Skin of body (tissue), 2 donors: Measurements from ENCODE around the gene RIMS3. TPM values are rescaled to one million over a fixed set of nuclear protein-coding genes. Genes with fewer than 3 reads are reported as not detected.
"Not testable (repeated sequence)": the region's sequence is repeated elsewhere in the genome, so short reads cannot be mapped to it uniquely, and the experiment has no call there.

Source experiments
- DNase-seq: peaks from one replicate; lab custom pipeline; 2025; lab: John Stamatoyannopoulos, UW
- total RNA-seq: library from RNA; depleted of rRNA; stranded (reverse); fragments of >200 nt; gene quantifications from one replicate; pipeline ENCODE4 v1.2.3, GENCODE V29; 2014

Gene RIMS3
- total RNA-seq, 1 donor from 2014 or later, result 0.59 TPM

DNA sequence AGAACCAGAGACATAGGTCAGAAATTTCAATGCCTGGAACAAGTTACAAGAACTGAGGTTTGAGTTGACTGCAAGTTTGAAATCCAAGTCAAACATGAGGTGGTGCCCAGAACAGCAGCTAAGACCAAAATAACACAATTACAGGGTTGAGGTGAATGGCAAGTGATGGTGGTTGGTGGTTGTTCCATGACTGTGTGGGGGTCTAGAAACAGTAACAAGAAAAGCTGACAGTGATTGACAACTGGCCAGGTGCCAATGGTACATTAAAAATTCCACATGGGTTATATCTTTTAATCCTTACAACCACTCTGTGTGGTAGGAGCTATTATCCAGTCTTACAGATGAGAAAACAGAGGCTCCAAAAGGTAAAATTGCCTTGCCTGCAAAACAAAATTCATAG lies 32.0 kb downstream of the RIMS3 start:
- DNase-seq, result no peak

- DNase-seq, result no peak
Measured at GRCh38 chr1:40630488-40631223, 34.8 kb downstream of the RIMS3 start.

DNA sequence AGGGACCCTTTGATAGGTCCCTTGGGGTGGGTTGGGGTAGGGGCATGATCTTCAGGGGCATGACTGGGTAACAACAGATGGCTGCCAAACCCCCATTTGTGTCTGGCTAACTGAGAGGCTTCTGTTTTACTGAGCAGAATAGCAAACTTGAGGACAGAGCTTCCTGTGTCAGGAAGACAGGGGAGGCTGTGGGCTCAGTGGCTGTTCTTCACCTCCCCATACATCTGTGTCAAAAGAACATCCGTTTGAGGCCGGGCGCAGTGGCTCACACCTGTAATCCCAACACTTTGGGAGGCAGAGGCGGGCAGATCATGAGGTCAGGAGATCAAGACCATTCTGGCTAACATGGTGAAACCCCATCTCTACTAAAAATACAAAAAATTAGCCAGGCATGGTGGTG lies 35.9 kb downstream of the RIMS3 start:
- DNase-seq, result not testable (repeated sequence)

DNA sequence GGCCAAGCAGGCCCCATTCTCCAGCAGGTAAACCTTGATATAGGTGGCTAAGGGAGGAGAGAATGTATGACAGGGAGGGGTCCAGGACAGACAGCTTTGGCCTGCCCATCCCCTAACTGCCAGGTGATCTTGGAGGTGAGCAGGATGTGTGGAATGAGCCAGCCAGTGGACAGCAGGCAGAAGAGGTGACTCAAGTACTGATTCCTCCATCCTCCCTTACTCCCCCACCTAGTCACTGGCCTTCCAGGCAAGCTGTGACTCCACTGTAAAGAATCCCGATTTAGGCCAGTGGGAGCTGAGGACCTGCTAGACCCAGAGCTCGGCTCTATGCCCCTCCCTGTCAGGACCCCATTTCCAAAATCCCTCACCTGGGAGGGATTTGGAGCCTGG lies 36.6 kb downstream of the RIMS3 start:
- DNase-seq, result no peak

DNA sequence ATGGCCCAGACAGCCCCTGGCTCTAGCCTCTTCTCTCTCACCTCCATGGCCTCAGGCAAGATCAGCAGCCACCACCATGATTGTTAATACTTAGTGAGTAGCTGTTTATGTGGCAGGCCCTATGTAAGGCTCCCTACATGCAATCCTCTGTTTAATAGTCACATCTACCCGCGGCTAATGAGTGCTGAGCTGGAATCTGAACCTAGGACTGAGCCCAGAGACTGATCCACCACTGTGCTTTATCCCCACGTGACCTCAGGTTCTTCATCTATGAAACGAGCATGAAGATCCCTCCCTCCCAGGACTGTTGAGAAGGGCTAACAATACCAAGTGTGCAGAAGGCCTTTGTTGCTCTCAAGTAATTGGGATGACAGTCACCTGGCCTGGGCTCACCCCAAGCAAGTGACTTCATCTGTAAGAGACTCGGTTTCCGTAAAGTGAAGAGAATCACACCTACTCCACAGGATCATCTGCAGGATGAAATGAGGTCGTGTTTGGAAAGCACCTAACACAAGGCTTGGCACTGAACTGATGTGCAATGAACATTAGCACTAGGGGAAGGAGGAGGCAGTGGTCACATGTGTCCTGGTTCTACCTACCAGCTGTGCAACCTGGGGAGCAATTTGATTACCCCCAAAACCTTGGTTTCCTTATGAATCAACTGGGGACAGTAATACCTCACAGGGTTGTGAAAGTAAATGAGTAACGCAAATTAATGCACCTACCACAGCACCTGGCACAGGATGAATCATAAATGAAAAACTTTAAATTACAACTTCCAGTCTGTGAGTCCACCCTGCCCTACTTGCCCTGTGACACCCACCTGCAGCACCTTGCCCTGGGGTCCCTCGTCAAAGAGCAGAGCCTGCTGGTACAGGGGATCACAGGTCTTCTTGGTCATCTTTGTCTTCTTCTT lies 37.2 kb downstream of the RIMS3 start:
- DNase-seq, result no peak

DNA sequence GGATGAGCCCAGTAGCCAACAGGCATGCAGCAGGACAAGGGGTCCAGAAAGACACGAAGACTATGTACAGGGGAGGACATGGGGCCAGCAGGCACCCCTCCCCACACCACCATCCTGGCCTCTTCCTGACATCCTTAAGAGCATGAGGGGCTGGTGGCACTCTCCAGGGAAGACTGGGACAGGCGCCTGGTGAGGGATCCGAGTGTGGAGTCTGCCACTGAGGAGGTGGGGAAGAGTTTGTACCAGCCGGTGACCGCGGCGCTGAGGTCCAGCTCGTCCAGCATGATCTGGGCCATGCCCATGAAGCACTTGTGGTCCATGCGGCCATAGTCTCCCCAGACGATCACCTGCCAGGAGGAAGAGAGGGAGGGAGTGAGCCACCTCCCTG lies 39.1 kb downstream of the RIMS3 start:
- DNase-seq, result no peak

DNA sequence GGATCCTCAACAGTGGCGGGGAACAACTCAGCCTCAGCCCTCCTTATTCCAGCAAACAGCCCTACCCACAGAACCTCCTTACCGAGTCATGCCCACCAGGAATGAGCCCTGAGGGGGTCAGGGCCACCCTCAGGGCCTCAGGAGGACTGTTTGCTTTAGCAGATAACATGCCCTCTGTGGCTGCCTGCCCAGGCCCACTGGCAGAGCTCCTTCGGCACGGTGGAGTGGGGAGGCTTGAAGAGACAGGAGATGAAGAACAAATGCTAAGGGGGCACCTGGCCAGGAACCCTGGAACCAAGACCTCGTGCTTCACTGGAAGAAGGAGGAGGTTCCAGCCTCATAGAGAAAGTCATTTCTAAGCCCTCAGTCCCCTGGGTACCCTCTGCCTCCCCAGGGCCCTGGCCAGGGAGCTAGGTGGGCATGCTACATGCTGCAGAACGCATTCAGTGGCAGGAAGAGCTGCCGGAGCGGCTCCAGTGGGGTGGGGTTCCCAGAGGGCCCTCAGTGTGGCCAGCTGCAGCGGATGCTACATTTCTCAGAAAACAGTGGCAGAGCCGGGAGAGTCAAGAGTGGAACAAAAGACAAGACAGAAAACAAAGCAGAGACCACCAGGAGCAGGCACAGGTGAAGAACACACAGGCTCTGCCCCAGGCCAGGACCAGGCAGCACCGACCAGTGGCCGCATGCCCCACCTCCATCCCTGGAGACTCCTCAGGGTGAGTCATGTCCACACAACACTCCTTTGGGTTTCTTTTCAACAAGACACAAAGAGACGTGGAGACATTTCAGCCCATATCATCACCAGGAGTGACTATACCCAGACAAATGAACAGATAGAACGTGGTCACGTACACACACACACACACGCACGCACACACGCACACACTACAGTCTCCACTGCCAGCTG lies 39.8 kb downstream of the RIMS3 start:
- DNase-seq, result no peak

DNA sequence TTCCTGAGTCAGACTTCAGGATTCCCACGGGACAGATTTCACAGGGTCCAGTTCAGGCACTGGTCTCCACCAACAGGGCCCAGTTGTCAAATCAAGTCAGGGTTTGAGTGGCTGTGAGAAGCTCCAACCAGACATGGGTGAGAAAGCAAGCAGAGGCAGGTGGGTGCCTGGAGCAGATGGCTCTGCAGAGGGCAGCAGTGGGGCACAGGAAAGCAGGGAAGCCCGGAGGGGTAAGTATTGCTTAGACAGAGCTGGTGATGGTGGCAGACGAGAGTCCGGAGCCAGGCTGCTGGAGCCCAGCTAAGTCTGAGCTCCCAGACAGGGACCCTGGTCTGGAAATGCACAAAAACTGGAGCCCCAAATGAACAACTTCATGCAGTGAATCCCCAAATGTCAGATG lies 40.4 kb downstream of the RIMS3 start:
- no peak for DNase-seq

DNA sequence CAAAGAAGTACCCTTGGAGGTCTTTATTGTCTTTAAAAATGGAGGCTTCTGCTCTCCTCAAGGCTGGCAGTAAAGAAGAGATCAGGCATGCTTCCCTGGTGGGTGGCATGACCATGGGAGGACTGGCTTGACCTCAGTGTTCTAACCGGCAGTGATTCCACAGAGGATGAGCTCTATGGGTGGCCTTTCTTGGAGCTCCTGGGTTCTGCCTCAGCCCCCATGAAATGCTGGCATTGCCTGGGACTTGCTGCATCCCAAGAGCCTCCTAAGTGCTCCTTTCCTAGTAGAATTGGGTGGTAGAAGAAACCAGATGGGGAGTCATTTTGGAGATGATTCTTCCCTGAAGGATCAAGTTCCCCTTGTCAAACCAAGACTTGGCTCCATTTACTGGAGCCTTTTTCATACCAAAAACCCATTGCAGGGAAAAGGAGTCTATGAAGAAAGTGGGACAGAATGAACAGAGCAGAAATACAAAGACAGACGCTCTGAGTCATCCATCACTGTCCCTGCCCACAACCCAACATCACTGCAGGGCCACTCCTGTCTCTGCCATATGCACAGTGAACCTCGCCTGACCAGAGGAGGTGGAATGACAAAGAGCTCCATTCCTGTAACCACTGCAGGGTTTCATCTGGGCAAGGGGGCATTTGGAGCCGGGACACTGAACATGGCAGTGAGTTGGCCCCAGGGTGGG lies 42.4 kb downstream of the RIMS3 start:
- no peak for DNase-seq

GRCh38 chr1:40621821-40622450 lies 43.5 kb downstream of the RIMS3 start:
- no peak for DNase-seq

DNA sequence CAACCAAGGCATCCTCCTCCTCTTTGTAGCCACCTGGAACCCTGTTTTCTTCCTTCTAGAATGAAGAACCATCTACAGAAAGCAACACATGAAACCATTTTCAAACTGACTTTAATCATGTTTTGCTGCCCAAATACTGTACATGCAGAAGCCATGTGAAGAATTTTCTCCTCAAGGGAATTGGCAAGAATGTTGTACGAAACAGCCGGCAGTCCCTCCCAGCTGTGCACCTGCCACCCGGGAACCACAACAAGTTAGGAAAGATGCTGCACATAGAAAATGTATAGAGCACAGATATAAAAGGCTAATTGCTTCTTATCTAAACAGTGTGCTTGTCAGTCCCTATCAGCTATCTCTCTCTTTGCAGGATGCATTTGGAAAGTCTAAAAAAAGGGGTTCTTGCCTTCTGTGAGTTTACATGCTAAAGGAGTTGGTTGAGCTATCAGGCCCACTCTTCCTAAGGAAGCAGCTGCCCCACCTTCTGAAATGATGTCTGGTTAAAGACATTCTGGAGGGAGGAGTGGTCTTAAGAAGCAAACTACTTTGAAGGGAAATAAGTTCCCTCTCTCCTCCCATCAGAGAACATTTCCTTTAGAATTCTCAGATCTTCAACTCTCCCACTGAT lies 44.8 kb downstream of the RIMS3 start:
- DNase-seq, result no peak

DNA sequence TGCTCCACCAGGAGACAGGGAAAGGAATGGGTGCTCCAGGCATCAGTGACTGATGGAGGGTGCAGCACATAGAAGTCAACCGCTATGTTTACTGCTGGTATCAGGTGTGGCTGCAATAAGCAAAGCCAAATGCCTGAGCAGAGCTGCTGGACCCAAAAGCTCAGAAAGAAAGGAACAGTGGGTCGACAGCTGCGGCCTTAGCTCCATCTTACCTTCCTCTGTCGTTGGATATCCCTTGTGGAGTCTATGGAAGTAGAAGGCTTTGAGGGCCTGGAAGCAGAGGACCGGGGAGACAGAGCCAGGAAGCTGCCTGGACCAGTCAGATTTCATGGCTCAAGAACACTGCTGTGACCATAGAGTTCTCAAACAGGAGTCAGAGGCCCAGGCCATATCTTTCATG lies 45.3 kb downstream of the RIMS3 start:
- DNase-seq, result no peak

GRCh38 chr1:40618108-40618507 lies 47.4 kb downstream of the RIMS3 start:
- DNase-seq, result no peak

GRCh38 chr1:40612345-40612831 lies 53.1 kb downstream of the RIMS3 start:
- peak; percentile 11 for DNase-seq

- no peak for DNase-seq
Measured at GRCh38 chr1:40610156-40610555, 55.3 kb downstream of the RIMS3 start.

- no peak for DNase-seq
Measured at GRCh38 chr1:40607921-40608320, 57.6 kb downstream of the RIMS3 start.

DNA sequence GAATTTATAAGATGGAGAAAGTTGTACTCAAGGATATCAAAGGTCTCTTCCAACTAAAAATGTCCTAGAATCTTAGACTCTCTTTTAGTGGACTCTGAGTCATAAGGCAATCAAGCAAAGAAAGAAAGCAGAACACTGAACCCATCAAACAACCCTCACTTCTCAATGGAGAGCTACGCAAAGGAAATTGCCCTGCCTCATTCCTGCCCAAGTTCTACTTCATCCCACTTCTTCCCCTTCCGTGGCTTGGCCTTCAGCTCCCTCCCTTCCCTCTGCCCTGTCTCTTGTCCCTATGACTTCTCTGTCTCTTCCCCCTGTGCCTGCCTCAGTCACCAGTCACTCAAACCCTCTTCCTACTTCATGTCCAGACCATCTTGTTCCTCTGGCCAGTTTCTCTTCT lies 58.5 kb downstream of the RIMS3 start:
- no peak for DNase-seq

DNA sequence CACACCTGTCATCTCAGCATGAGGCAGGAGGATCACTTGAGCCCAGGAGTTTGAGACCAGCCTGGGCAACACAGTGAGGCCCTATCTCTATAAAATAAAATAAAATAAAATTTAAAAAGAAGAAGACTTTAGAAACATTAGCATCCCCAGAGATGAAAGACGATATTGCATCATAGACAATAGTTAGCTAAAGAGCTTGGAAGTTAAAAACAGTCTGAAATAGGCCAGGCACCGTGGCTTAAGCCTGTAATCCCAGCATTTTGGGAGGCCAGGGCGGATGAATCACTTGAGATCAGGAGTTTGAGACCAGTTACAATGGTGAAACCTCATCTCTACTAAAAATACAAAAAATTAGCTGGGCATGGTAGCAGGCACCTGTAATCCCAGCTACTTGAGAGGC lies 59.3 kb downstream of the RIMS3 start:
- no peak for DNase-seq

DNA sequence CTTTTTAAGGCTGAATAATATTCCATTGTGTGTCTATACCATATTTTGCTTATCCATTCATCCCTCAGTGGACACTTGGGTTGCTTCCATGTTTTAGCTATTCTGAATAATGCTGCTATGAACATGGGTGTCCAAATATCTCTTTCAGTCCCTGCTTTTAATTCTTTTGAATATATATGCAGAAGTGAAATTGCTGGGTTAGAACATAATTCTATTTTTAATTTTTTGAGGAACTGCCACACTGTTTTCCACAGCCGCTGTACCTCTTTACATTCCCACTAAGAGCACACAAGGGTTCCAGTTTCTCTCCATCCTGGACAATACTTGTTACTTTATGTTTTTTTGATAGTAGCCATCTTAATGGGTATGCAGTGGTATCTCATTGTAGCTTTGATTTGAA lies 65.6 kb downstream of the RIMS3 start:
- DNase-seq, result no peak

- no peak for DNase-seq
Measured at GRCh38 chr1:40595623-40596022, 69.9 kb downstream of the RIMS3 start.
